WTC11 (cell line): ENCODE results near the gene EYS. TPM values are rescaled to one million over a fixed set of nuclear protein-coding genes. Genes with fewer than 3 reads are reported as not detected.
"Not testable (repeated sequence)": the region's sequence is repeated elsewhere in the genome, so short reads cannot be mapped to it uniquely, and the experiment has no call there.

Experiments used
- ATAC-seq: fragments of 200-7000 bp; cut with Tn5 transposase; 2 replicates; pipeline ENCODE4 v1.10.0; 2021; ENCODE audit warnings: mild to moderate bottlenecking, moderate library complexity
- CTCF ChIA-PET: fragments of 300-600 bp; sonication (Branson Sonifier 250); formaldehyde crosslinking; loops from one replicate; lab custom pipeline; 2021; ENCODE audit warnings: antibody characterized with exemption; lab: Charles Lee
- POLR2A ChIA-PET: fragments of 350-600 bp; sonication (Branson Sonifier 250); formaldehyde crosslinking; loops from one replicate; lab custom pipeline; 2021; ENCODE audit warnings: antibody characterized with exemption; lab: Charles Lee
- DNase-seq: peaks from one replicate; pipeline ENCODE4 v3.0.0; 2021; ENCODE audit warnings: low spot score
- H3K27ac Mint-ChIP-seq: 2 replicates; pipeline ENCODE4 v1.8.0; 2021; ENCODE audit warnings: mixed read lengths
- H3K27me3 Mint-ChIP-seq: 2 replicates; pipeline ENCODE4 v1.8.0; 2021; ENCODE audit warnings: low read depth, mild to moderate bottlenecking, moderate library complexity, mixed read lengths
- H3K36me3 Mint-ChIP-seq: 2 replicates; pipeline ENCODE4 v1.8.0; 2021; ENCODE audit warnings: mixed read lengths
- H3K4me1 Mint-ChIP-seq: 2 replicates; pipeline ENCODE4 v1.8.0; 2022; ENCODE audit warnings: mixed read lengths
- H3K4me3 Mint-ChIP-seq: 2 replicates; pipeline ENCODE4 v1.8.0; 2021; ENCODE audit warnings: mild to moderate bottlenecking, moderate library complexity, mixed read lengths
- H3K9me3 Mint-ChIP-seq: 2 replicates; pipeline ENCODE4 v1.8.0; 2021; ENCODE audit warnings: mixed read lengths
- ARID4B ChIP-seq: sonication (generic); formaldehyde crosslinking; IDR thresholded peaks from 2 replicates; pipeline ENCODE4 v1.8.0; 2023; ENCODE audit warnings: missing genetic modification reagents, mild to moderate bottlenecking, borderline replicate concordance
- E2F1 ChIP-seq: sonication (generic); formaldehyde crosslinking; IDR thresholded peaks from 2 replicates; pipeline ENCODE4 v1.8.0; 2022; ENCODE audit warnings: mild to moderate bottlenecking, missing genetic modification reagents
- E2F5 ChIP-seq: sonication (generic); formaldehyde crosslinking; IDR thresholded peaks from 2 replicates; pipeline ENCODE4 v1.8.1; 2022; ENCODE audit warnings: mild to moderate bottlenecking, moderate library complexity, missing genetic modification reagents
- EMX1 ChIP-seq: fragments of 250-450 bp; sonication (Bioruptor Pico); IDR thresholded peaks from 2 replicates; pipeline ENCODE4 v1.8.0; 2021; ENCODE audit warnings: mild to moderate bottlenecking
- ERG ChIP-seq: fragments of 250-450 bp; sonication (Bioruptor Pico); IDR thresholded peaks from 2 replicates; pipeline ENCODE4 v1.8.0; 2021; ENCODE audit warnings: mild to moderate bottlenecking
- GRHL2 ChIP-seq: fragments of 250-450 bp; sonication (Bioruptor Pico); IDR thresholded peaks from 2 replicates; pipeline ENCODE4 v1.8.0; 2022; ENCODE audit warnings: mild to moderate bottlenecking, moderate library complexity; ENCODE audit not compliant: insufficient replicate concordance, severe bottlenecking
- KAT7 ChIP-seq: sonication (generic); formaldehyde crosslinking; IDR thresholded peaks from 2 replicates; pipeline ENCODE4 v1.8.1; 2023; ENCODE audit warnings: missing genetic modification reagents, mild to moderate bottlenecking, borderline replicate concordance
- MAX ChIP-seq: sonication (generic); formaldehyde crosslinking; IDR thresholded peaks from 2 replicates; pipeline ENCODE4 v1.8.0; 2022; ENCODE audit warnings: mild to moderate bottlenecking, missing genetic modification reagents
- NFYB ChIP-seq: sonication (generic); formaldehyde crosslinking; conservative IDR thresholded peaks from 2 replicates; pipeline ENCODE4 v1.8.0; 2022; ENCODE audit warnings: low read depth, missing genetic modification reagents
- PRRX2 ChIP-seq: fragments of 250-450 bp; sonication (Bioruptor Pico); IDR thresholded peaks from 2 replicates; pipeline ENCODE4 v1.8.0; 2021; ENCODE audit warnings: mild to moderate bottlenecking
- SOX15 ChIP-seq: fragments of 250-450 bp; sonication (Bioruptor Pico); IDR thresholded peaks from 2 replicates; pipeline ENCODE4 v1.9.0; 2021; ENCODE audit warnings: mild to moderate bottlenecking
- TEAD1 ChIP-seq: sonication (generic); formaldehyde crosslinking; IDR thresholded peaks from 2 replicates; pipeline ENCODE4 v1.8.0; 2022; ENCODE audit warnings: mild to moderate bottlenecking, missing genetic modification reagents
- USF1 ChIP-seq: sonication (generic); formaldehyde crosslinking; IDR thresholded peaks from 2 replicates; pipeline ENCODE4 v1.8.0; 2022; ENCODE audit warnings: mild to moderate bottlenecking, missing genetic modification reagents
- ZMAT4 ChIP-seq: fragments of 250-450 bp; sonication (Bioruptor Pico); IDR thresholded peaks from 2 replicates; pipeline ENCODE4 v1.9.0; 2021; ENCODE audit warnings: mild to moderate bottlenecking
- ZNF317 ChIP-seq: sonication (generic); formaldehyde crosslinking; IDR thresholded peaks from 2 replicates; pipeline ENCODE4 v1.8.1; 2023; ENCODE audit warnings: low read depth, mild to moderate bottlenecking, moderate library complexity, missing genetic modification reagents, borderline replicate concordance
- total RNA-seq: library from RNA; stranded (reverse); gene quantifications from 3 replicates; pipeline ENCODE4 v1.2.3, GENCODE V29; 2021

Gene EYS
- total RNA-seq, 1 experiment from 2014 or later: not detected

GRCh38 chr6:63739094-63739687 is 1967.8 kb downstream of the EYS start:
- Mint-ChIP-seq H3K4me1 (no peaks in the 10 kb centered on the region), H3K36me3 (peaks cover 4% of the 10 kb centered on the region)
- ChIA-PET CTCF (interaction anchor here (0.6 kb wide), 1 partner anchor 25 kb away, joined by 3 read pairs; no protein-coding TSS in a partner anchor), POLR2A (no interaction called here)
- TF ChIP-seq ZNF317 (CRISPR knock-in tag): no peak
- no peak for TF ChIP-seq USF1 (CRISPR knock-in tag)
- TF ChIP-seq GRHL2 (CRISPR knock-in tag): no peak
- TF ChIP-seq ERG: no peak
- TF ChIP-seq NFYB (CRISPR knock-in tag): no peak
- no peak for TF ChIP-seq SOX15 (CRISPR knock-in tag)
- TF ChIP-seq ARID4B (CRISPR knock-in tag): no peak
- no peak for TF ChIP-seq ZMAT4 (CRISPR knock-in tag)
- no peak for TF ChIP-seq TEAD1 (CRISPR knock-in tag)
- TF ChIP-seq KAT7 (CRISPR knock-in tag): no peak
- no peak for TF ChIP-seq MAX (CRISPR knock-in tag)
- no peak for TF ChIP-seq E2F1 (CRISPR knock-in tag)
- TF ChIP-seq E2F5: no peak
- TF ChIP-seq EMX1 (CRISPR knock-in tag): no peak
- TF ChIP-seq PRRX2 (CRISPR knock-in tag): no peak
- TF ChIP-seq, all 79 proteins: peak for 0
- no peak overlapping the region for H3K27ac Mint-ChIP-seq
- ATAC-seq (no peak), DNase-seq (no peak)
- peaks cover 24% of the 10 kb centered on the region for H3K9me3 Mint-ChIP-seq
- no peak overlapping the region for H3K4me3 Mint-ChIP-seq
- no peaks in the 10 kb centered on the region; the same call in none of the 2 replicates for H3K27me3 Mint-ChIP-seq

GRCh38 chr6:63738190-63738589 is 1968.8 kb downstream of the EYS start:
- H3K27me3 Mint-ChIP-seq, DNase-seq, H3K4me3 Mint-ChIP-seq, CTCF ChIA-PET, H3K27ac Mint-ChIP-seq, ATAC-seq, H3K4me1 Mint-ChIP-seq, H3K36me3 Mint-ChIP-seq, POLR2A ChIA-PET: not testable (repeated sequence)
- peaks cover 24% of the 10 kb centered on the region for H3K9me3 Mint-ChIP-seq
